Kidney tubule cell (primary cell): Measurements from ENCODE around the gene HES1.
A peak's percentile ranks its signal among the peaks of the same experiment; 100 is the strongest.

Source experiments
- DNase-seq: peaks from one replicate; pipeline ENCODE4 v3.0.0-alpha.2; 2018; ENCODE audit warnings: low spot score

HES1 gene

GRCh38 chr3:194102436-194102835 is 33.5 kb upstream of the HES1 start:
- DNase-seq: no peak

DNA sequence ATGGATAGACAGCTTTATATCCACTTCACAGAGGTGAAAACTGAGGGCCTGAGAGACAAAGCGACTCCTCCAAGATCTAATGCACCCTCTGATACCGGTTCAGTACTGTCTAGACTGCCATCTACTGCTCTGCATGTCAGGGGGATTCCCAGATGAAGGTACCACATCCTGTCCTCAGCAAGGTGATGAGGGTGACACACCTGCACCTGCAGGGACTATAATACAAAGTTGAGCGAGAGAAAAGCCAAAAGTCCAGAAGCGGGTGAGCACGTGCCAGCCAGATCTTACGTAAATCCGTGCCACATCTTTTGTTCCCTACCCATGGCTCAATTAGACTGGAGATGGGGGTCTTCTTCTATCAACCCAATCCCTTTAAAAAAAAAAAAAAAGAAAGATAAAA is 32.4 kb upstream of the HES1 start:
- peak; percentile 50 for DNase-seq

- DNase-seq: no peak
These were observed 31.8 kb upstream of the HES1 start for GRCh38 chr3:194103983-194104751.

DNA sequence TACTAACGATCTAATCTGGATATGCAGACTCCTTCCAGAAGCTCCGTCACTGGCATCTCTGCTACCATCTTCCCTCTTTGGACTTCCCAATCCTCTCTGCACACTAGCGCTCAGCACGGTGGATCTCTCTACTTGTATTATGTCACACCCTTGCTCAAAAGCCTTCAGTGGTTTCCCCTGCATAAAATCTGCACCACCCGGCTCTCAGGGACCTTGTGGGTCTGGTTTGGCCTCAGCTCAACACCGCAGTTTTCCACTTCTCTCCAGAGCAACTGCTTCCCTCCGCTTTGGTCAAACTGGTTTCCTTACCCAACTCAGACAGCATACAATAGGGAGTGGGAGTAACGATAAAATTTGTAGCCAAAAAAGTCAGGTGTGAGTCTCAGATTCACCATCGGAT is 30.7 kb upstream of the HES1 start:
- DNase-seq: no peak

- DNase-seq: no peak
These were observed 28.8 kb upstream of the HES1 start for GRCh38 chr3:194107107-194107506.

DNA sequence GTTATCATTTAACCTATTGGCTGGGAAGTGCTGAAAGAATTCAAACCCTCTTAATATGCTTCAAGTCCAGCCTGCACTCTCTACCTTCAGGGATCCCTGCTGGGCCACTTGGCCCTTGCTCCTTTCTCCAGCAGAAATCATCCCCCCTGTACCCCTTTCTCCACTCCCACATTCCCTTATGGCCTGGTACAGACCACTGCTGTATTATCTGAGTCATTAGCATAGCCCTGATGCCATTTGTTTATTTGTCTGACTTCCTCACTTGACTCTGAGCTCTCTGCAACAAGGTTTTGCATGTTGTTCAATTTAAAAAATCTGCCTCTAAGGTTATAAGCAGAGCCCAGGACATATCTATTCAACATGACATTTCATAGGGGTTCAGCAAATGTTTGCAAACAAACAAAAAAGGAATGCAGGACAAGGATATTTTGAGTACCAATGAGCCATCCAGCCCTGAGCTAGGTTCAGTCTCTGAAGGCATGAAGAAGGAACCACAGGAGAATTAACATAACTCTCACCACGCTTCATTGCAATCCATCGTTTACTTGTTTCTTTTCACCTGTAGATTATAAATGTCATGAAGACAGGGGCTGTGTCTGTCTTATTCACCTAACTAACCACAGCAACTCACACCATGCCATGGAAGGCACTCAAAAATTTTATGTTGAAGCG is 26.6 kb upstream of the HES1 start:
- DNase-seq: no peak

- DNase-seq: no peak
These were observed 25.5 kb upstream of the HES1 start for GRCh38 chr3:194110483-194110882.

DNA sequence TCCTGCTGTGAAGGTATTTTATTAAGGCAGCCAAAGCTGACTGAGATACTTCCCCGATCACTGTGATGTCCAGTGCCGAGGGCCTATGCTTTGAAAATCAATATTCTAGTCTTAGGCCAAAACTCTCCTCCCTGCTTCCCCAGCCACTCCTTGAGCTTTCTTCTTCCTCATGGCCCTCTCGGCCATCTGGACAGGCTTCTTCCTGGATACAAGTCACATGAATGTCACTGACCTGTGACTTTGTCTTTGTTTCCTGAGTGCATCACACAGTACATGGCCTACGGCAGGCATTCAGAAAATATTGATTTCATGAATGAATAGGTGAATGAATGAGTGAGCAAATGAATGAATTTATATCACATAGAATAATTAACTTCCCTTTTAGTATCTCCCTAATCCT is 24.6 kb upstream of the HES1 start:
- no peak for DNase-seq

DNA sequence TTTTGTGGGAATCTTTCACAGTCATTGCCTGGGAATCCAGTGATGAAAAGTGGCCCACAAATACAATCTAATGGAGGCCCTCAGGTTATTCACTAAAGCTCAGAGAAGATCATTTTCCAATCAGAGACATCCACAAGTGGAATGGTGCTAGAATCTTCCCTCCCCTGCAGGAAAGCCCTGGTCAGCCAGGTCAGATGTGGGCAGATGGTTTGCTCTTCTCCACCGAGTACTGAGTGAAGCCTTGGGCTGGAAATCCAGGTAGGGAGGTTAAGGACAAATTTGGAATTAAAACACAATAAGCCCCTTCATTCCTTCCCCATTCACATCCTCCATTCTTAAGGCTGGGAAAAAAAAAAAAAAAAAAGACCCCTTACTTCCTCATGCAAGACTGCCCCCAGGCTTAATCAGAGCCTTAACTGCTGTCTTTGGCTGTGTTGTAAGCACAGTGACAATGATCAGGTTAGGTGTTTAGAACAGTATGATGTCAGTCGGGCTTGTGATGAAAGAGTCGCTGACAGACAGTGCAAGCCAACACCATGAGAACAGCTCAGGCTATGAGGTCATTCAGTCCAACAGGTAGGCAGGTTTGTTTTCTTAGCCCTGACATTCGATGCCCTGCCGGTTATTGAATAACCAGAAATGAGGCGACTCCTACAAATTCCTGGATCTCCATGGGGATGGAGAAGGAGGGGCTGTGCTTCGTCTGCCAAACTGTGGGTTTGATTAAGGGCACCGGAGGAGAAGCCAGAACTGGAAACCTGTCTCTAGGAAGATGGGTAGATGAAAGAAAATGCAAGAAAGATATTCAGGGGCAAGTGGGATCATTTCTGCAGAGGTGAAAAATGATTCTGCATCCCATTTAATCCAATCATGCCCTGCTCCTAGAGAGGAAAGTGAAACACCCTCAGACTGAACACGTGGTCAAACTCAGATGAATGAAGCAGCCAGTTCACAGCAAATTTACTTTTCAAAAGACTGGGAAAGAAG is 23.5 kb upstream of the HES1 start:
- DNase-seq: peak; percentile 98

GRCh38 chr3:194114123-194114522 is 21.8 kb upstream of the HES1 start:
- no peak for DNase-seq

- DNase-seq: no peak
These were observed 18.7 kb upstream of the HES1 start for GRCh38 chr3:194117104-194117845.

DNA sequence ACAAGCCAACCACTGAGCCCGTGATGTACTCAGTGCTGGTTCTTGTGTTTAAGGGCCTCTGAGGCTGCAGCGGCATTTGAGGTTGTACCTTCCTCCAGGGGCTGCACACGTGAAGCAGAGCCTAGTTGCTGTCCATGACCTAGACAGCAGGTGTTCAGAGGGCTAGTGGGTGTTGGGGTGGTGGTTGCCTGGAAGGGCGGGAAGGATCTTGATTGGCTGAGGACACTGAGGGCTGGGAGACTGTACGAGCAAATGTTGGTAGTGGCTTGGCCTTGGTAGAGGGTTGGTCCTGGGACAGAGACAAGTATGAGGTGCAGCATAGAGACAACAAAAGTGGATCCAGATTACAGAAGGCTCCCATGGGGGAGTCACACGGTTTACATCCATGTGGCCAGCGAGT is 17.0 kb upstream of the HES1 start:
- DNase-seq: no peak

DNA sequence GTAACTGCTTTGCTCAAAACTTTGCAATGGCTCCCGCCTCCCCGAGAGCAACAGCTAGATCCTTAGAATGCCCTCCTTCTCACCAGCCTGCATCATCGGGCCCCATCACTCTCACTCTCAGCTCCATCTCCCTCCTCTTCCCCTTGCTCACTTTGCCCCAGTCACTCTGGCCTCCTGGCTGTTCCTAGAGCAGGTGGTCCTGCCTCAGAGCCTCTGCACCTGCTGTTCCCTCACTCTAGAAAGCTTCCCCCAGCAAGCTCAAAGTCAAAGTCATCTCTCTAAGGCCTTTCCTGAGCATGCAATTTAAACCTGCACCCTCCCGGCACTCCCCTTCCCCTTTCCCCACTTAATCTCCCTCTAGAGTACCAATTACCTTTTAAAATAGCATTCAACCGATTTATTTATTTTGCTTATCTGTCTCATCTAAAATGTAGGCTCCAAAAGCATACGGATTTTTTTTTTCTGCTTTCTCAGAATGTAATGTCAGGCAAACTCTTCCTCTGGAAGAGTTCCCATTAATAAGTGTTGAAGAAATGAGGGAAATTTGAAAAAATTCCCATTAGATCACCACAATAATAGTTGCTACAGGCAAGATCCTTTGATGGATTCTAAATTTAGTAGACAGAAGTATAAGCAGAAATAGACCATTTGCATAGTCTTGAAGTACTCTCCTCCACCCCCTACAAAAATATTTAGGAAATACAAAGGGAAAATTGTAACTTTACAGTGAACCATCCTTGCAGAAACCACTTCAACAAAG is 15.9 kb upstream of the HES1 start:
- DNase-seq: no peak

DNA sequence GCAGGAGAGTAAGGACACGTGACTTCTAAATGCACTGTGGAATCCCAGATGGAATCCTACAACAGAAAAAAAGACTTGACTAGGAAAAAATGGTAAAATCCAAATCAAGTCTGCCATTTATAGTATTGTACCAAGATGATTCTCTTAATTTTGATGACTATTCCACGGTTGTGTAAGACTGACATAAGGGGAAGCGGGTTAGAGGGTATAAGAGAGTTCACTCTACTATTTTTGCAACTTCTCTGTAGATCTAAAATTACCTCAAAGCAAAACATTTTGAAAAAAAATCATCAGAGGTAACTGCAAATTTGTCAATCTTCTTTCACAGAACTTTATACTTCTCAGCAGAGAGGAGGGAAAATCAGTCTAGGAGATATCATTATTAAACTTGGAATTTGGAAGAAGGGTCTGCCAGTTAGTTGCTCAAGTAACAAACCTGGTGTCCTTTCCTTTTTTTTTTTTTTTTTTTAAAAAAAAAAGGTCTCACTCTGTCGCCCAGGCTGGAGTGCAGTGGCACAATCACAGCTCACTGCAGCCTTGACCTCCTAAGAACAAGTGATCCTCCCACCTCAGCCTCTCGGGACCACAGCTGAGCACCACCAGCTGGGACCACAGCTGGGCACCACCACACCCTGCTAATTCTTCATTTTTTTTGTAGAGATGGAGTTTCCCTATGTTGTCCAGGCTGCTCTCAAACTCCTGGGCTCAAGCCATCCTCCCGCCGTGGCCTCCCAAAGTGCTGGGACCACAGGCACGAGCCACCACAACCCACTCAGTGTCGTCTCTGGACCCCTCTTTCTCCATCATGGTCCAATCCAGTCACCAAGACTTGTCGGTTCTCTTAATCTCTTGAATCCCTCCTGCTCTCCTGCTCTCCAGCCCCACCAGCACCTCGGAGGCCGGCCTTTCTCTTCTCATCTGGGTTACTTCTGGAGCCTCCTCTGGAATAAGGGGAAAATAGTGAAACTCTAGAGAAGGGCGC is 14.9 kb upstream of the HES1 start:
- no peak for DNase-seq

GRCh38 chr3:194121891-194122631 is 13.9 kb upstream of the HES1 start:
- peak; percentile 84 for DNase-seq

DNA sequence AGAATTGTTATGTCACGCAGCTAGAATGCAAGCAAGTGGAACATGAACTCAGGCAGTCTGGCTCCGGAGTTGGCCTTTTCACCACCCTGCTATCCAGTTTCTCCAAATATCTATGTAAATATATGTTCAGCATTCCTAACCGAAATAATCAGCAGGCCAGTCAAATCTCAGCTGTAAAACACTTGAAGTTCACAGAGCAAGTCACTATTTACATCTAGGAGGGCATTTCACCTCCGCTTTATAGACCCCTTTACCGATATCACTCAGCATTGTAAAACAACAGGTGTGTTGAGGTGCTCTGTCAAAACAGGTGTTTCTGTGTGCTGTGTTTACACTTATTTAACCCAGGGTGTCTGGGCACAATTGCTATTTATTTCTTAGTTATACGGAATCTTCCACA is 12.2 kb upstream of the HES1 start:
- DNase-seq: no peak

DNA sequence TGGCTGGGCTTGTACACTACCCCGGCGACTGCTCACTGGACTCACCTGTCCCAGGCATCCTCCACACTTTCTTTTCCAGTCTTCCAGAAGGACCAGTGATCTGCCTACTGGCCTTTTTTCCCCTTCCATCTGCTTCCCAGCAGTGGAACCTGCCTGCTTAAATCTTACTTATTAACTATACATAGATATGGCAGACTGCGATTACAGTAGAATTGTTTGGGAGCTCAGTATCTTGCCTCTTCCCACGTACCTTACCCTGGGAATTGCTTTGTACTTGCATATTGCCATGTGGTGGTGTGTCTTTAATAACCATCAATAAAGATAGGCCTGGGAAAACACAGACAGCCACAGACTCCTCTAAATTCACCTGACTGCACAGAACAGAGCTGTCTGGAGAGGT is 11.8 kb upstream of the HES1 start:
- no peak for DNase-seq

DNA sequence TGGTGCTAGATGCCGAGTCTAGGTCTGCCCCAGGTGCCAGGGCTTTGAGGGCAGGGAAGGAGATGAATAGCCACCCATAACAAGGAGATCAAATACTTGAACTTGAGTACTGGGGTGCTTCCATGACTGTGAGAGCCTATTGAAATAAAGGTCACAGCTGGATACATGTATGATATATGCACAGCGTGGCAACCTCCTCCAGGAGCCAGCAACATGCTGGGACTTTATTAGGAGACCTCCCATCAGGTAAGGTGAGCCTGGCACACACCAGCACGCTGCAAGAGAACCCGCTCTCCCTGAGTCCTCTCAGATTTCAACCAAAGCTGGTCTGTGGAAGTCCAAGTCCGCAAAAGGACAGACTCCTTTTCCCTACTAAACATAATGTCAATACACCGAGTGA is 10.5 kb upstream of the HES1 start:
- DNase-seq: no peak

DNA sequence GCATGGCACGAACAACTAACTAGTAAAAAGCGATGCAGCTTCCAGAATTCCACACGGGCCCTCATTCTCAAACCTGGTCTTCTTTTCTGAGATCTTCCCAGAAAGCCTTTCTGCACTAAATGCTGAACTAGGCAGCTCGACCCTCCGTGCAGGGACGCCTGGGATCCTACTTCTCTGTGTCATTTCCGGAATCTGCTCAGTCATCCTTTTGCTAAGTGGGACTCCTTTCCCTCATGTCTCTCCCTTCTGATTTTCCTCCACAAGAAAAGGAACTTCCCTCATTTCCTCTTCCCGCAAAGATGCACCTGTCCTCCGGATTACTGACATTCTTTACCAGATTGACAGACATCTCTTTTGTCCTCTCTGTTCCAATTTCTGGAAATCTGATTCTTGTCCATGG is 9.2 kb upstream of the HES1 start:
- no peak for DNase-seq
